BLaER1 (cell line): ENCODE results near the gene TM9SF4.

Source experiments
- H3K27ac ChIP-seq: shearing (Covaris generic); formaldehyde crosslinking; 2 replicates; pipeline ENCODE4 v1.8.1; 2022
- H3K27me3 ChIP-seq: shearing (Covaris generic); formaldehyde crosslinking; 2 replicates; pipeline ENCODE4 v1.8.1; 2022
- H3K36me3 ChIP-seq: shearing (Covaris generic); formaldehyde crosslinking; 2 replicates; pipeline ENCODE4 v1.8.1; 2022
- H3K4me1 ChIP-seq: shearing (Covaris generic); formaldehyde crosslinking; 2 replicates; pipeline ENCODE4 v1.8.1; 2022
- H3K4me2 ChIP-seq: shearing (Covaris generic); formaldehyde crosslinking; 2 replicates; pipeline ENCODE4 v1.8.1; 2022
- H3K4me3 ChIP-seq: shearing (Covaris generic); formaldehyde crosslinking; 2 replicates; pipeline ENCODE4 v1.8.1; 2022
- H3K9ac ChIP-seq: shearing (Covaris generic); formaldehyde crosslinking; 2 replicates; pipeline ENCODE4 v1.8.1; 2022
- H3K9me3 ChIP-seq: shearing (Covaris generic); formaldehyde crosslinking; 2 replicates; pipeline ENCODE4 v1.8.1; 2022
- H4K20me1 ChIP-seq: shearing (Covaris generic); formaldehyde crosslinking; 2 replicates; pipeline ENCODE4 v1.8.1; 2022
- Cebpa-rat ChIP-seq: shearing (Covaris generic); IDR thresholded peaks from 2 replicates; pipeline ENCODE4 v1.8.1; 2022

TM9SF4 gene

DNA sequence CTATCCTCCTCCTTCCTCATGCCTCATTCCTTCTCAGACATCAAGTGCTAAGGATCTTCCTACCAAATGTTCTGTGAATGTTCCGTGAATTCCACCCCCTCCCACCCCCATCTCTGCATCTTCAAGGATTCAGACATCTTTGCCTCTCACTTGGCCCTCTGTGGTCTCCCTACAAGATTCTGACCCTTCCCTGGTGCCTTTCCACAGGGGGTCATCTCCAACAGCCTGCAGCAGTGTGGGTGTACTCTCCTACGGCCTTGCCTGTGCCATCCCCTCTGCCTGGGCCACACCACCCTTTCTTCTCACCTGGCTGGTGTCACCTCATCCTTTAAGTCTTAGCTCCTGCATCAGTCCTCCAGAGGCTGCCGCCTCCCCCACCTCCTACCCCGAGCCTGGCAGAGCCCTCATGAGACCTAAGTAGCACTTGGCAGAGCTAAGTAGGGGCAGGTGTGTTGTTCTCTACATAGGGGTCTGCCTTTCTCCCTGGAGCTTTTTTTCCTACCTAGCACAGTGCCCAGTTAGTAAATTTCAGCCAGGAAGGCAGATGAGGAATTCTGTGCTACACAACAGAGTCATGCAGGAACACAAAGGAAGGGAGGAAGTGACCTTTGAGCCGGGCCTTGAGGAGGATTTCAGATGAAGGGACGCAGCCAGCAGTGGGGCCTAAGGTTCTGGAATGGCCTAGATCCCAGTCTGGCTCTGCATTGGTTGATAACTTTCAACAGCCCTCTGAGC, 43.1 kb downstream of the TM9SF4 start:
- Histone ChIP-seq H3K4me3 (no peak overlapping the region), H3K9ac (no peak overlapping the region), H3K27me3 (no peaks in the 10 kb centered on the region), H3K4me2 (no peak overlapping the region), H3K36me3 (peaks cover 94% of the 10 kb centered on the region), H3K4me1 (peaks cover 18% of the 10 kb centered on the region), H3K27ac (no peak overlapping the region), H4K20me1 (peaks cover 12% of the 10 kb centered on the region; the same call in 1 of the 2 replicates), H3K9me3 (no peaks in the 10 kb centered on the region)
- no peak for TF ChIP-seq Cebpa-rat

DNA sequence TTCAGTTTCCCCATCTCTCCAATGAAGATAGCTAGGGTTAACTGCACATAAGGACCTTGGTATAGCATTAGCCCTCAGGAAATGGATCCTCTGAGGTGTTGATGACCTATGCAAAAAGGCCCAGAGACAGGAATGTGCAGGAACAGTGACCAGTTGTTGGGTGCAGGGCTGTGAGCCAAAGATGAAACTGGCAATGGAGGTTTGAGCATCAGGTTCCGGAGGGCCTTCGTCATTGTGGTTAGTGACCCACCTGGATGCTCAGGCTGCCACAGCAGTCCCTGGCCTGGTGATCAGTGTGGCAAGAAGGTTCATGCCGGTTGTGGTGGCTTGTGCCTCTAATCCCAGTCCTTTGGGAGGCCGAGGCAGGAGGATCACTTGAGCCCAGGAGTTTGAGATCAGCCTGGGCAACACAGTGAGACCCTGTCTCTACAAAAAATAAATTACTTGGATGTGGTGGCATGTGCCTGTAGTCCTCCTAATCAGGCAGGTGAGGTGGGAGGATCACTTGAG, 43.7 kb downstream of the TM9SF4 start:
- no peak overlapping the region for H3K4me2 ChIP-seq
- peaks cover 94% of the 10 kb centered on the region for H3K36me3 ChIP-seq
- H3K9me3 ChIP-seq = no peaks in the 10 kb centered on the region
- no peak overlapping the region for H3K27ac ChIP-seq
- TF ChIP-seq Cebpa-rat = no peak
- no peak overlapping the region for H3K4me3 ChIP-seq
- no peaks in the 10 kb centered on the region for H3K27me3 ChIP-seq
- peaks cover 18% of the 10 kb centered on the region for H3K4me1 ChIP-seq
- H3K9ac ChIP-seq = no peak overlapping the region
- H4K20me1 ChIP-seq = peaks cover 12% of the 10 kb centered on the region; the same call in 1 of the 2 replicates

DNA sequence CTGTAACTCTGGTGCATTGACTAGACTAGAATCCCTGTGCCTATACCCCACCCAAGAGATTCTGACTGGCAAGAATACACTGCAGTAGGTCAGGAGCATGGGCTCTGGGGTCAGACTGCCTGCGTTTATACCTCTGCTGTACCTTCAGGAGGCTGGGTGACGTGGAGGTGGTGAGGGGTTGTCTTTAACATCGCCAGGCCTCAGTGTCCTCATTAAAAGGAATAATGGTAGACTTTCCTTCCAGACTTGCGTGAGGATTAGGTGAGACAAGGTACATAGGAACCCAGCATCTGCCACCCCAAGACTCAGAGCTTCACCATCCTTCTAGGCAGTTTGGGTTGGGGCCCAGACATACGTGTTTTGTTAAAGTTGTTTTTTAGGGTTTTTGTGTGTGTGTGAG, 44.3 kb downstream of the TM9SF4 start:
- H3K4me3 ChIP-seq = no peak overlapping the region
- no peak overlapping the region for H3K4me2 ChIP-seq
- no peak for TF ChIP-seq Cebpa-rat
- no peaks in the 10 kb centered on the region for H3K27me3 ChIP-seq
- peaks cover 94% of the 10 kb centered on the region for H3K36me3 ChIP-seq
- H3K9ac ChIP-seq = no peak overlapping the region
- no peaks in the 10 kb centered on the region for H3K9me3 ChIP-seq
- H3K27ac ChIP-seq = no peak overlapping the region
- H3K4me1 ChIP-seq = peaks cover 18% of the 10 kb centered on the region
- H4K20me1 ChIP-seq = peaks cover 12% of the 10 kb centered on the region; the same call in 1 of the 2 replicates

DNA sequence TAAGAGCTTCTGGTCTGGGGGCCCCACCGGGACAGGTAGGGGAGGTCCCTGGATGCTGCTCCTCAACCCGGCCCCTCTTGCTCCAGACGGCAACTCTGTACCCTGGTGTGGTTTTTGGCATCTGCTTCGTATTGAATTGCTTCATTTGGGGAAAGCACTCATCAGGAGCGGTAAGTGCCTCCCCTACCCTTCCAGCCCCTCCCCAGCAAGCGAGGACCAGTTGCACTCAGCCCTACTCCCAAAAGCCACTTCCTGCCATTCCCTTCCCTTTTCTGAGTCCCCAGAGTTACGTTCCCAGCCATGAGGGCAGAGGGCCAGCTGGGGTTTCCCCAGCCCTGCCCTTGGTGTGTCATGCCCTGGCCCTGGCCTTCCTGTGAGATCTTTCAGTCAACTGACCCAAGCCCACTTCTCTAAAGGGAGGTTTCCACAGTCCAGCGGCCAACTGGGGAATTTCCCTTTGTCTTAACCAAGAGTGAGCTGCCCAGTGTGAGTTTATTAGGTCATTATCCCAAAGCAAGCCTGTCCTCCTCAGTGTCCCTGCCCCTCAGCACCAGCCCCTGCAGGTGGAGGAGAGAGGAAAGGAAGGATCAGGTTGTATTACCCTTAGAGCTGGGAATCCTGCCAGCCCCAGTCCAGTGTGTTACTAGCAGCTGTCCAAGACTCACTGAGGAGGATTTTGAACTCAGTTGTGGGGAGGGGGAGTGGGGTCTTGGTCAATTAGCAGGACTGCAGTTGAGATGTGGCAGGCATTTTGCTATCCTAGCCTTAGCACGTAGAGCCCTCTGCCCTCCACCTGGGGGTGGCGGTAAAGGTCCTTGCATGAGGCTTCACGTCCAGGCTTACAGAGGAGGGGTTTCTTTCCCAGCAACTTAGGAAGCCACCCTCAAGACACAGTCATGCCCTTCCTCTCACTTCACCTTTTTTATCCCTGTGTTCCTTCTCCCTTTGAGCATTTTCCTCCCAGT, 45.8 kb downstream of the TM9SF4 start:
- H3K9ac ChIP-seq = peak overlapping the region; percentile 22; the same call in 1 of the 2 replicates
- no peak overlapping the region for H3K4me3 ChIP-seq
- no peaks in the 10 kb centered on the region for H3K27me3 ChIP-seq
- H3K36me3 ChIP-seq = peaks cover 97% of the 10 kb centered on the region
- H3K4me1 ChIP-seq = peaks cover 18% of the 10 kb centered on the region
- no peak for TF ChIP-seq Cebpa-rat
- no peaks in the 10 kb centered on the region for H3K9me3 ChIP-seq
- peaks cover 12% of the 10 kb centered on the region; the same call in 1 of the 2 replicates for H4K20me1 ChIP-seq
- H3K27ac ChIP-seq = peak overlapping the region; percentile 37
- H3K4me2 ChIP-seq = peak overlapping the region; percentile 44

DNA sequence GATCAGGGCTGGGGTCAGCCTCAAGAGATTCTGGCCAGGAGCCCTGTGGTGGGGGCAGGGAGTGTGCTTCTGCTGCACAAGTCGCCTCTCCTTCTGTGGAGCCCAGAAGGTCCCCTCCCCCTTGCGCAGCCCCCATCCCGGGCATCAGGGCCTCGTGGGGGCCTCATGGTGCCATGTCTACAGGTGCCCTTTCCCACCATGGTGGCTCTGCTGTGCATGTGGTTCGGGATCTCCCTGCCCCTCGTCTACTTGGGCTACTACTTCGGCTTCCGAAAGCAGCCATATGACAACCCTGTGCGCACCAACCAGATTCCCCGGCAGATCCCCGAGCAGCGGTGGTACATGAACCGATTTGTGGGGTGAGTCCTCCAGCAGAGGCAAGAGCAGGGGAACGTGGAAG, 48.1 kb downstream of the TM9SF4 start:
- Histone ChIP-seq H3K27me3 (no peaks in the 10 kb centered on the region), H3K36me3 (peaks cover 97% of the 10 kb centered on the region), H3K4me1 (peaks cover 18% of the 10 kb centered on the region), H3K4me2 (no peak overlapping the region), H3K9ac (no peak overlapping the region), H3K9me3 (no peaks in the 10 kb centered on the region), H4K20me1 (peaks cover 12% of the 10 kb centered on the region; the same call in 1 of the 2 replicates), H3K27ac (no peak overlapping the region), H3K4me3 (no peak overlapping the region)
- TF ChIP-seq Cebpa-rat = no peak

DNA sequence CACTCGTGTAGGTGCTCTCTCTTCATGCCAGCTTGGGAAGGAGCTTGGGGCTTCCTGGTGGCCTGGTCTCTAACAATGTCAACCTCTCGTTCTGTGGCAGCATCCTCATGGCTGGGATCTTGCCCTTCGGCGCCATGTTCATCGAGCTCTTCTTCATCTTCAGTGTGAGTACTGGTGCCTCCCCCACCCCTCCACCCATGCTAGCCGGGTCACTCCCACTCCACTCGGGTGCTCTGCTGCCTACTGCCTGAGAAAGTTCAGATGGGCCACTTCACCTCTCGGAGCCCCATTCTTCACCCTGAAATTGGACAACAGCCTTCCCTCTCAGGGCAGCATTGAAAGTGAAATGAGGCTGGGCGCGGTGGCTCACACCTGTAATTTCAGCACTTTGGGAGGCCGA, 48.8 kb downstream of the TM9SF4 start:
- H3K27ac ChIP-seq = no peak overlapping the region
- no peaks in the 10 kb centered on the region for H3K27me3 ChIP-seq
- no peak for TF ChIP-seq Cebpa-rat
- peaks cover 12% of the 10 kb centered on the region; the same call in 1 of the 2 replicates for H4K20me1 ChIP-seq
- peaks cover 18% of the 10 kb centered on the region for H3K4me1 ChIP-seq
- H3K36me3 ChIP-seq = peaks cover 97% of the 10 kb centered on the region
- H3K4me3 ChIP-seq = no peak overlapping the region
- no peaks in the 10 kb centered on the region for H3K9me3 ChIP-seq
- no peak overlapping the region for H3K4me2 ChIP-seq
- no peak overlapping the region for H3K9ac ChIP-seq

DNA sequence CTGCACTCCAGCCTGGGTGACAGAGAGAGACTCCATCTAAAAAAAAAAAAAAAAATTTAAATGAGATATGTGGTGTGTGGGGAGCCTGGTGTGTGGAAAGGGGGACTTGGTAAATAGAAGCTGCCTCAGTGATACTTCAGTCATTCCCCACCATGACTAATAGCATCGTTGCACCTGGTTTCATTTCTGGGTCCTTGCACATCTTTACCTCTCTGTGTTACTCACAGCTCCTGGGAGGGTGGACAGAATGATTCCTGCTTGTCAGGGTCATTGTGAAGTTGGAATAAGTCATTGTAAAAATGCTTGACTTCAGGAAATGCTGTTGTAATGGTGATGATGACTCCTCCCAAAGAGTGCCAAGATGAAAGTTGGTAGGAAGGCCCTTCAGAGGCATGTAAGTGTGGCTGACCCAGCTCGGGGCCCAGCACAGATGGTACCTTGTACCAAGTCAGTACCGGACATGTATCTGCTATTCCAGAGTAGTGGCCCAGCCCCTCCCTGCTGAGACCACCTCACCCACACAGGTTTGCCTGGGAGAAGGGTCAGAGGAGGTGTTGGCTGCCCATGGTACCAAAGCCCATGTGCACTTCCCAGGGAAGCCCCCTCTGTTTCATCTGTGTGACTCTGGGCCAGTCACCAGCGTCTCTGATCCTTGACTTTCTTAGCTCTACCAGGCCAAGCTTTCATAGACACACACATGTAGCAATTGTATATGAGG, 49.6 kb downstream of the TM9SF4 start:
- peaks cover 96% of the 10 kb centered on the region for H3K36me3 ChIP-seq

DNA sequence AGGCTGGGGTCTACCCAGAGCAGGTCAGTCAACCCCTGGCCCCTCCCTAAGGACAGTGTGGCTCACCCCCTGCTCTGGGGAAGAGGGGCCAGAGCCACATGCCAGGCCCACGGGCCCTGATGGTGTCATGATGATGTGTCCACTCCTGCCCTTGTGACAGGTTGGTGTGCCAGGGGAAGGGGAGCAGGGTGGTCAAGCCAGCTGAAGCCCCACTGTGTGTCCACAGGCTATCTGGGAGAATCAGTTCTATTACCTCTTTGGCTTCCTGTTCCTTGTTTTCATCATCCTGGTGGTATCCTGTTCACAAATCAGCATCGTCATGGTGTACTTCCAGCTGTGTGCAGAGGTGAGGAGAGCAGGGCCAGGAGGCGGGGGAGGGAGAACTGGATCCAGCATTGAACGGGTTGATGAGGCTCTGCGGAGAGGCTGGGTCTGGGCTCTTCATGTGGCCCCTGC, 50.3 kb downstream of the TM9SF4 start:
- Histone ChIP-seq H3K4me3 (no peak overlapping the region), H3K27ac (no peak overlapping the region), H3K27me3 (no peaks in the 10 kb centered on the region), H3K36me3 (peaks cover 96% of the 10 kb centered on the region), H3K9ac (no peak overlapping the region), H3K4me2 (no peak overlapping the region), H4K20me1 (peaks cover 7% of the 10 kb centered on the region; the same call in 1 of the 2 replicates), H3K4me1 (peaks cover 8% of the 10 kb centered on the region), H3K9me3 (no peaks in the 10 kb centered on the region)
- no peak for TF ChIP-seq Cebpa-rat

More for the DNA sequence above, 49.6 kb downstream of the TM9SF4 start:
- Histone ChIP-seq H3K4me3 (no peak overlapping the region), H3K27me3 (no peaks in the 10 kb centered on the region), H4K20me1 (peaks cover 12% of the 10 kb centered on the region; the same call in 1 of the 2 replicates), H3K4me2 (no peak overlapping the region), H3K27ac (no peak overlapping the region), H3K4me1 (peaks cover 14% of the 10 kb centered on the region), H3K9ac (no peak overlapping the region), H3K9me3 (no peaks in the 10 kb centered on the region)
- TF ChIP-seq Cebpa-rat = no peak

DNA sequence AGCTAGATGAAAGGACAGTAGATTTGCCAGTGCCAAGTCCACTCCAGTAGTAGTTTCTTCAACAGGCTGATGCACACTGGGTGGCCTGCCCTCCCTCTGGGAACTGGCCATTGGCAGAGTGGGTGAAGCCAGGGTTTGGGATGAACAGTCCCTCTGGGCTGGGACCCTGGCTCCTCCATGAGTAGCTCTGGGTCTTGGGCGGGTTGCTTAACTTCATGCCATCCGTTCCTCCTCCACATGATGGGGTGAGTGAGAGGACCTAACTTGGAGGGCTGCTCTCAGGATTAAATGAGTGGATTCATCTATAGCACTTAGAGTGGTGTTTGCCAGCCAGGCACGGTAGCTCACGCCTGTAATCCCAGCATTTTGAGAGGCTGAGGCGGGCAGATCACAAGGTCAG, 50.8 kb downstream of the TM9SF4 start:
- Histone ChIP-seq H3K27me3 (no peaks in the 10 kb centered on the region), H4K20me1 (peaks cover 2% of the 10 kb centered on the region; the same call in 1 of the 2 replicates), H3K9me3 (no peaks in the 10 kb centered on the region), H3K4me1 (peaks cover 2% of the 10 kb centered on the region; the same call in 1 of the 2 replicates), H3K36me3 (peaks cover 96% of the 10 kb centered on the region), H3K4me2 (no peak overlapping the region), H3K27ac (no peak overlapping the region), H3K9ac (no peak overlapping the region), H3K4me3 (no peak overlapping the region)
- no peak for TF ChIP-seq Cebpa-rat
